HG03060 (cell line): ENCODE results near the gene CCDC7.
"Not testable (repeated sequence)": the region's sequence is repeated elsewhere in the genome, so short reads cannot be mapped to it uniquely, and the experiment has no call there.

Experiments
- ATAC-seq: cut with Tn5 transposase; IDR thresholded peaks from one replicate; pipeline ENCODE4 v1.9.1; 2021; ENCODE audit warnings: low read depth, moderate number of reproducible peaks; ENCODE audit not compliant: unreplicated experiment

CCDC7 gene

GRCh38 chr10:32797393-32797792 is 351.5 kb downstream of the CCDC7 start:
- not testable (repeated sequence) for ATAC-seq

DNA sequence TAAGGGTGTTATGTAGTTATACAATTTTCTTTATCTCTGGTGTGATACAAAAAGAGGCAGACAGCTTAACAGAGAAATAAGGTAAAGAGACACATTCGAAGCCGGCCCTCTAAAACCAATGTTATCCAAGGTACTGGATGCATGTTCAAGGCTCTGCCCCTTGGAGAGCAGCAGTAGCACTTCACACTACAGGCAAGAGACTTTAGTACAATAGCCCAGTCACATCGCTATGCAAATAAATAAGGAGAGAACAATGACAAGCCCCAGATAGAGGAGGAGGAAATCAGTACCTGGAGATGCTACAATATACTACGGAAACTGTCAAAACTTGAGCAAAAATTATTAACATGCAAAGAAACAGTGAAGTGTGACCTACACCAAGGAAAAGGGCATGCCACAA is 401.0 kb downstream of the CCDC7 start:
- no peak for ATAC-seq

- ATAC-seq: no peak
These were observed 405.4 kb downstream of the CCDC7 start for GRCh38 chr10:32851301-32851700.

DNA sequence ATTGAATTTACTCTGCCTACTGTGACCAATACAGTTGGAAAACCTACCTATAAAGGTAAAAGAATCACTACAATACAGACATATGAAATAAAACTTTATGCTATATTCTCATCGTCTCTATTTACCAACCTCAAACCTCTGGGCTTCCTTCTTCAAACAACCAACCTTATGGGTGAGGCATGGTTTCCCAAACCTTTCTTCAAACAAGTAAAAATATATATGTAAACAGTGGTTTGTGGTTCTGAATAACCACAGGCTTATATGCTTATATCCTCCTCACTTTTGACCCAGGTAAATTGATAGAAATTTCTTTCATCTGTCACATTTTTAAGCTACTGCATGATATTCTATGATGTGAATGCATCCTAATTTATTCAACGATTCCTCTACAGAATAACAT is 408.5 kb downstream of the CCDC7 start:
- ATAC-seq: no peak

- no peak for ATAC-seq
These were observed 419.2 kb downstream of the CCDC7 start for GRCh38 chr10:32865170-32865569.

DNA sequence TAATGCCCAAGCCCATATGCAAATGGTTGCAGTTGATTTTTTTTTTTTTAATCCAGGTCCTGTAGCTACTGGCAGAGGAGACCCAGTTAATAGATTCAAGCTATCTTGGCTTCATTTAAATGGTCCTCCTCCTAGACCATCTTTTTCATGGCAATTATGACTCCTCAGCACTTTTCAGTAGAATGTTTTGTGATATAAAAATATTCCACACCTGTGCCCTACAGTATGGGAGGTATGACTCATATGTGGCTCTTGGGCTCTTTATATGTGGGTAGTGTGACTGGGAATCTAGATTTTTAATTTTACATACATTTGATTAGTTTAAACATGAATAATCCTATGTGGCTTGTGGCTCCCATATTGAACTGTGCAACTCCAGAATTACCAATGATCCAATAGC is 432.0 kb downstream of the CCDC7 start:
- no peak for ATAC-seq

GRCh38 chr10:32878646-32879045 is 432.7 kb downstream of the CCDC7 start:
- no peak for ATAC-seq

GRCh38 chr10:32882076-32882475 is 436.1 kb downstream of the CCDC7 start:
- ATAC-seq: no peak

DNA sequence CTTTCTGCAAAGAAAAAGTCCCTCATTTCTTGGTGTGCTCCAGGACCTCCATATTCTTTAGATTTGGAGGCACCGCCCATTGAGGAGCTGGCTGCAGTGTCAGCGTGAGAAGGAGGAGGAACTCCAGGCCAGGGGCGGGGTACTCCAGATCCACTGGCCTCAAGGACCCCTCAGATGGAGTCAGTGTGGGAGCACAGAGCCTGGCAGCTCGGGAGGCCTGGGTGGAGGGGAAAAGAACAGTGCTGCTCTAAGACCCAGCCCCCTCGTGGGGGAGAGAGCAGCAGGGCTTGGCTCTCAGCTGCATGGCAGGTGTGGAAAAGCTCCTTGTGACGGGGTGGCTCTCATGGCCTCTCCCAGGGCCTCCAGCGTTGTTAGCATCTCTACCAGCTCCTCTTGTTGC is 441.5 kb downstream of the CCDC7 start:
- ATAC-seq: no peak

DNA sequence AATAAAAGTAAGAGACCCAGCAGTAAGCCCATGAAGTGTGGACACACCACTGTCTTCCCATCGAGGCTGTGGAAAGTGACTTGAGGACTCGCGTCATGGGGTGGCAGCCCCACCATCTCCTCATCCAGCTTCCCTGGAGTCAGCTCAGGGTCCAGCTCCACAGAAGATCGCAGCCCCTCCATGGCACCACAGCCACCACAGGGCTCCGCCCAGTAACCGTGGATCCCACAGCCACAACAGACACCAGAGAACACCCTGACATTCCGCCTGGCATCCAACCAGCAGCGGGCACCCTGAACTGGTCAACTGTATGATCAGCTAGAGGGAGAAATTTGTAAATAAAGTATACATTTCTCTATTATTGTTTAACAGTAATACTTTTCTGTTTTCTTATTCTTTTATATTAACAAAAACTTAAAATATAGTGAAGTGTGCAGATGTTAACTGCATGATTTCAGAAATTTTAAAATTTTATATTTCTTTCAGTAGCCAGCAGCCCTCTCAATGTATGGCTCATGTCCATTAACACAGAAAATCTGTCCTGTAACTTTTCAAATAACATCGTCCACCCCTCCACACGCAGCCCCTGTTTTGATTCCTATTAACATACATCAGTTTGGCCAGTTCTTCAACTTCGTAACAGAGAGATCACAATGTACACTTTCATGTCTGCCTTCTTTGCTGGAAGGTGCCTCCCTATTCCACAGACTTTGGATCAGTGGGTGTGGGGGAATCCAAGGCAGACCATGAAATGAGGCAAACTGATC is 442.4 kb downstream of the CCDC7 start:
- ATAC-seq: no peak

GRCh38 chr10:32889631-32890212 is 443.8 kb downstream of the CCDC7 start:
- no peak for ATAC-seq

DNA sequence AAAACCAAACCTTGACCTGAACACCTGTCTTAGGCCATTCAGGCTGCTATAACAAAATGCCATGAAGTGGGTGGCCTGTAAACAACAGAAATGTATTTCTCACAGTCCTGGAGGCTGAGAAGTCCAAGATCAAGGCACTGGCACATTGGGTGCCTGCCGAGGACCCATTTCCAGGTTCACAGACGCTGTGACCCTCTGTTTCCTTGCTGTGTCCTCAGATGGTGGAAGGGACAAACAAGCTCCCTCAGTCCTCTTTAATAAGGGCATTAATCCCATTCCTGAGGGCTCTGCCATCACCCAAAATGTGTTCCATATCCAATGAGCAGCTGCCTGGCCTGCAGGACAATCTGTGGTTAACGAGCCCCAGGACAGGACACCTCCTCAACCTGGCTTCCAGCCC is 444.5 kb downstream of the CCDC7 start:
- ATAC-seq: no peak

DNA sequence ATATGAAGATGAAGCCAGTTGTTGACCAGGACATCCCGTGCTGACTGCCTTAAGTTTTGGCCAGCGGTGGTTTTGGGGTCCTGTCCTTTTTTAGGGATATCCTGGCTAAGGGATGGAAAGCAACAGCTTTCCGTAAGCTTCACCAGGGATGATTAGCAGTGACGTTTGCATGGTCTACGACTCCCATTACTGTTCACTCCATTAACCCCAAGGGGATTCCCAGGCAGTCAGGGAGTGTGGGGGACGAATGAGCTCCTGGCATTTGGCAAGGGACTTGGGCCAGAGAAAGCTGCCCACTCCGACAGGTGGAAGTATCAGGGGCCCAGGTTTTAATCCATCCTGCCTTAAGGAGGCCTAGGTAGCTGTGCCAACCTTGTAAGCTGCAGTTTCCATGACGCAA is 445.3 kb downstream of the CCDC7 start:
- ATAC-seq: no peak

- ATAC-seq: no peak
These were observed 447.5 kb downstream of the CCDC7 start for GRCh38 chr10:32893434-32893833.

DNA sequence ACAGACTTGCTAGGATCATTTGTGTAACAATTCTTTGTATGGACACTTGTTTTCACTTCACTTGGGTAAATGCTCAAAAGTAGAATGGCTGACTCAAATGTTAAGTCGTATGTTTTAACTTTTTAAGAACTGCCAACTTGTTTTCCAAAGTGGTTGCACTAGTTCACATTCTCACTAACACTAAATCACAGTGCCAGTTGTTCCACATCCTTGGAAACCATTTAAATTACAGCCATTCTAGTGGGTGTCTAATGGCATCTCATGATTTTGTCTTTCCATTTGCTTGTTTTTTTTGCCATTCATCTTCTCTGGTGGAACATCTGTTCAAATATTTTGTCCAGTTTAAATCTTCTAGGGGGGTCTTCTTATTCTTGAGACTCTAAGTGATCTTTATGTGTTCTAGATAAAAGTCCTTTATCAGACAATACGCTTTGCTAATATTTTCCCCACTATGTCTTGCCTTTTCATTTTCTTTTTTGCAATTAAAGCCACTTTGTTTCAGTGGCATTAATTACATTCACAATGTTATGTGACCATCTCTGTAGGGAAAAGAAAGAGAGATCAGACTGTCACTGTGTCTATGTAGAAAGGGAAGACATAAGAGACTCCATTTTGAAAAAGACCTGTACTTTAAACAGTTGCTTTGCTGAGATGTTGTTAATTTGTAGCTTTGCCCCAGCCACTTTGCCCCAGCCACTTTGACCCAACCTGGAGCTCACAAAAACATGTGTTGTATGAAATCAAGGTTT is 448.1 kb downstream of the CCDC7 start:
- no peak for ATAC-seq

DNA sequence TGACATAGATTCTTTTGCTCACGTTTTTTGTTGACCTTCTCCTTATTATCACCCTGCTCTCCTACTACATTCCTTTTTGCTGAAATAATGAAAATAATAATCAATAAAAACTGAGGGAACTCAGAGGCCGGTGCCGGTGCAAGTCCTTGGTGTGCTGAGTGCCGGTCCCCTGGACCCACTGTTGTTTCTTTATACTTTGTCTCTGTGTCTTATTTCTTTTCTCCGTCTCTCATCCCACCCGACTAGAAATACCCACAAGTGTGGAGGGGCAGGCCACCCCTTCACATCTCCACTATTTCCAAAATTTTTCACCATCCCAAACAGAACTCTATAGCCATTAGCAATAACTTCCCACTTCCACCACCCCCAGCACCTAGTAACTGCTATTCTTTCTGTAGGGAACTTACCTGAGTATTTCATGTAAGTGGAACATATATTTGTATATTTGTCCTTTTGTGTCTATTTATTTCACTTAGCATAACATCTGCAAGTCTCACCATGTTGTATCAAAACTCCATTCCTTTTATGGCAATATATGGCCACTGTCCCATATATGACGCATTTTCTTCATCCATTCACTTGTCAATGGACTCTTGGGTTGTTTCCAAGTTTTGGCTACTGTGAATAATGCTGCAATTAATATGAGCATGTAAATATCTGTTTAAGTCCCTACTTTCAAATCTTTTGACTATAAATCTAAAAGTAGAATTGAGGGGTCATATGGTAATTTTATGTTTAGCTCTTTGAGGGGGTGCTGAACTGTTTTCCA is 449.4 kb downstream of the CCDC7 start:
- not testable (repeated sequence) for ATAC-seq

GRCh38 chr10:32901815-32902214 is 455.9 kb downstream of the CCDC7 start:
- ATAC-seq: no peak

- ATAC-seq: no peak
These were observed 459.5 kb downstream of the CCDC7 start for GRCh38 chr10:32905466-32905865.

DNA sequence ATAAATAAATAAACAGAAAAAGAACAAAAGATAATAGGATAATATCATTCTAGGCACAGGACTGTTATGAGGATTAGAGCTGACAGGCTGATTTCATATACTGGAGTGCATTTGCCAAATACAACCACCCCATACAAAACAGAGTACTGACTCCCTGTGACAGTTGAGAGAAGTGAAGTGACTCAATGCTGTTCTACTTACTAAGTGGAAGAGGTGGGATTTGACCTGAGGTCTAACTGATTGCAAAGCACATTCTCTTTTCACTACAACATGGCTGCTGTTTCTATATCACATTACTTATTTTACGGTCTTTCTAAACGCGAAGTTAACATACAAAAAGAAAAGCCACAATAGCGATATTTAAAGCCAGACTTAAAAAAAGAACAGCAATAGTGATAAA is 460.7 kb downstream of the CCDC7 start:
- ATAC-seq: no peak

GRCh38 chr10:32909456-32909855 is 463.5 kb downstream of the CCDC7 start:
- no peak for ATAC-seq

DNA sequence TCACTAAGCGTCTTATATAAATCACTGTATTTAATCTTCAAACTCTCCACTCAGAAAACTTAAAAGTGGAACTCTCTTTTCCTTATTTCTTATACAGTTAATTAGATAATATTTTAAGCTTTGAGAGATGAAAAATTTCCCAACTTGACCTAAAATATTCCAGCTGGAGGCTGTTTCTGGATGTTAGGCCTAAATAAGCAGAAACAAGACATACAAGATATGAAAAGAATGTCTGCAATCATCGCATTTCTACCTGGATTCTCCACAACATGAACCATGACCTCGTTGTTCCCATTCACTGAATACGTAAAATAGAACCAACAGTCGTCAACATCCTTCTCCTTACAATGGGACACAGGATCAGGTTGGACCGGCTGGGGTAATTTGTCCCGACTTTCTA is 464.0 kb downstream of the CCDC7 start:
- not testable (repeated sequence) for ATAC-seq
